Calu3 (cell line): ENCODE measurements around the gene PIRT. TPM values are rescaled to one million over a fixed set of nuclear protein-coding genes. Genes with fewer than 3 reads are reported as not detected.

Source experiments
- BruUV-seq: library from RNA; stranded (reverse); fragments of 400-500 nt; replicated peaks from 2 replicates; lab custom pipeline; 2021; lab: Mats Ljungman, UMichigan
- CTCF ChIA-PET: fragments of 300-600 bp; sonication (Branson Sonifier 250); formaldehyde crosslinking; loops from one replicate; lab custom pipeline; 2022; ENCODE audit warnings: antibody characterized with exemption; lab: Charles Lee
- DNase-seq: peaks from one replicate; pipeline ENCODE4 v3.0.0; 2022
- H3K27ac Mint-ChIP-seq: one replicate; pipeline ENCODE4 v1.8.0; 2022; ENCODE audit warnings: mixed read lengths; ENCODE audit not compliant: unreplicated experiment
- H3K27me3 Mint-ChIP-seq: one replicate; pipeline ENCODE4 v1.8.0; 2022; ENCODE audit warnings: mixed read lengths; ENCODE audit not compliant: unreplicated experiment
- H3K36me3 Mint-ChIP-seq: one replicate; pipeline ENCODE4 v1.8.0; 2022; ENCODE audit warnings: mild to moderate bottlenecking, moderate library complexity, mixed read lengths; ENCODE audit not compliant: insufficient read depth, unreplicated experiment
- H3K4me1 Mint-ChIP-seq: one replicate; pipeline ENCODE4 v1.8.0; 2022; ENCODE audit warnings: mild to moderate bottlenecking, low read depth, mixed read lengths; ENCODE audit not compliant: unreplicated experiment
- H3K4me3 Mint-ChIP-seq: one replicate; pipeline ENCODE4 v1.8.0; 2022; ENCODE audit warnings: mild to moderate bottlenecking, low read depth, moderate library complexity, mixed read lengths; ENCODE audit not compliant: unreplicated experiment
- H3K9me3 Mint-ChIP-seq: one replicate; pipeline ENCODE4 v1.8.0; 2022; ENCODE audit warnings: low read depth, mixed read lengths; ENCODE audit not compliant: unreplicated experiment
- CTCF ChIP-seq: fragments of 200-600 bp; IDR thresholded peaks from one replicate; pipeline ENCODE4 v1.8.0; 2022; ENCODE audit warnings: antibody characterized with exemption; ENCODE audit not compliant: unreplicated experiment
- intact Hi-C: fragments of 100-400 bp; cut with micrococcal nuclease; formaldehyde crosslinking; loops from one replicate; pipeline ENCODE4 v1.10.0; 2022; ENCODE audit not compliant: unreplicated experiment
- total RNA-seq: library from RNA; stranded (reverse); gene quantifications from 2 replicates; pipeline ENCODE4 v1.2.3, GENCODE V29; 2022

Gene PIRT
- total RNA-seq, 1 experiment from 2014 or later = not detected

- BruUV-seq = no TSS peak
- H3K9me3 Mint-ChIP-seq = no peaks in the 10 kb centered on the region
- TF ChIP-seq CTCF = no peak
- H3K4me1 Mint-ChIP-seq = peaks cover 8% of the 10 kb centered on the region
- H3K36me3 Mint-ChIP-seq = no peaks in the 10 kb centered on the region
- H3K27ac Mint-ChIP-seq = no peak overlapping the region
- no peaks in the 10 kb centered on the region for H3K27me3 Mint-ChIP-seq
- H3K4me3 Mint-ChIP-seq = no peak overlapping the region
- CTCF ChIA-PET = interaction anchor here (0.6 to 0.7 kb wide), 2 partner anchors 50 to 83 kb away, joined by 3 read pairs; no protein-coding TSS in a partner anchor
- intact Hi-C loops = no loop called here
- no peak for DNase-seq
These were observed 40.2 kb downstream of the PIRT start for GRCh38 chr17:10797476-10798328.

- Mint-ChIP-seq H3K9me3 (no peaks in the 10 kb centered on the region), H3K27ac (no peak overlapping the region), H3K27me3 (no peaks in the 10 kb centered on the region), H3K4me3 (no peak overlapping the region), H3K4me1 (no peaks in the 10 kb centered on the region), H3K36me3 (no peaks in the 10 kb centered on the region)
- intact Hi-C loops = no loop called here
- DNase-seq = no peak
- CTCF ChIA-PET = no interaction called here
- TF ChIP-seq CTCF = no peak
- BruUV-seq = no TSS peak
These were observed 44.1 kb downstream of the PIRT start for GRCh38 chr17:10793816-10794215.

GRCh38 chr17:10793256-10793655, 44.6 kb downstream of the PIRT start:
- H3K36me3 Mint-ChIP-seq = no peaks in the 10 kb centered on the region
- intact Hi-C loops = no loop called here
- no peak overlapping the region for H3K4me3 Mint-ChIP-seq
- H3K9me3 Mint-ChIP-seq = no peaks in the 10 kb centered on the region
- no TSS peak for BruUV-seq
- DNase-seq = no peak
- H3K4me1 Mint-ChIP-seq = no peaks in the 10 kb centered on the region
- H3K27ac Mint-ChIP-seq = no peak overlapping the region
- no peak for TF ChIP-seq CTCF
- no peaks in the 10 kb centered on the region for H3K27me3 Mint-ChIP-seq
- CTCF ChIA-PET = no interaction called here

- intact Hi-C loops = no loop called here
- Mint-ChIP-seq H3K4me3 (no peak overlapping the region), H3K36me3 (no peaks in the 10 kb centered on the region), H3K27me3 (no peaks in the 10 kb centered on the region), H3K9me3 (no peaks in the 10 kb centered on the region), H3K4me1 (no peaks in the 10 kb centered on the region), H3K27ac (no peak overlapping the region)
- CTCF ChIA-PET = no interaction called here
- BruUV-seq = no TSS peak
- no peak for DNase-seq
- TF ChIP-seq CTCF = no peak
These were observed 45.7 kb downstream of the PIRT start for GRCh38 chr17:10792151-10792550.
